ENCODE data around the gene MTM1. TPM values are rescaled to one million over a fixed set of nuclear protein-coding genes. Genes with fewer than 3 reads are reported as not detected.

Gene MTM1
- total and polyA plus RNA-seq, 9 of the 15 experiments (the other 6 are each of a cell fraction or from before 2014, with no cell fraction given), result 5.6 to 13.3 (median 9.5) TPM

GRCh38 chrX:150642423-150642822, 74.0 kb downstream of the MTM1 start:
- 71% methylated on average over 3 of the region's 3 CpGs for WGBS (ENCODE audit: insufficient coverage, low coverage, missing lambda C conversion rate)
- no TSS peak for BruUV-seq (replicated peaks)
- no peak overlapping the region for H2AFZ ChIP-seq (ENCODE audit: low read depth, low read length)
- peaks cover 4% of the 10 kb centered on the region; the same call in 2 of the 3 replicates for H3K36me3 ChIP-seq (ENCODE audit: control insufficient read depth, insufficient read depth, low read length)
- H3K27me3 ChIP-seq (ENCODE audit: control insufficient read depth in 2 of 2, insufficient read depth in 2 of 2, low read length in 2 of 2), result no peaks in the 10 kb centered on the region
- ChIA-PET POLR2A (no interaction called here), CTCF (ENCODE audit: low intra/inter-chr PET ratio) (no interaction called here)
- H3K9me1 ChIP-seq (ENCODE audit: control insufficient read depth, insufficient read depth, low read length), result no peaks in the 10 kb centered on the region
- H4K20me1 ChIP-seq (replicated peaks; ENCODE audit: control insufficient read depth, insufficient read depth, low read length), result no peaks in the 10 kb centered on the region
- H3K9me3 ChIP-seq (replicated peaks; ENCODE audit: control insufficient read depth, insufficient read depth, low read depth, low read length), result no peaks in the 10 kb centered on the region
- in situ Hi-C loops (cut with MboI), result no loop called here
- H3K4me3 ChIP-seq, result no peak overlapping the region
- H3K4me1 ChIP-seq (replicated peaks in 1 of 2; ENCODE audit: control insufficient read depth in 2 of 2, insufficient read depth in 2 of 2, low read length in 2 of 2), result no peaks in the 10 kb centered on the region
- FAIRE-seq, result no peak
- no peak overlapping the region for H3K4me2 ChIP-seq (ENCODE audit: insufficient read depth, low read length)
- H3K27ac ChIP-seq (ENCODE audit: extremely low read depth, low read depth, low read length), result no peak overlapping the region
- DNase-seq (ENCODE audit: extremely low read depth in 1 of 4, low spot score in 3 of 4), result no peak
- no peak for ATAC-seq
- H3K79me2 ChIP-seq (ENCODE audit: control insufficient read depth, insufficient read depth, low read length), result no peaks in the 10 kb centered on the region
- no peak overlapping the region for H3K9ac ChIP-seq (ENCODE audit: insufficient read depth in 1 of 2, low read depth in 2 of 2, low read length in 2 of 2)
- TF ChIP-seq, protein P1, sequence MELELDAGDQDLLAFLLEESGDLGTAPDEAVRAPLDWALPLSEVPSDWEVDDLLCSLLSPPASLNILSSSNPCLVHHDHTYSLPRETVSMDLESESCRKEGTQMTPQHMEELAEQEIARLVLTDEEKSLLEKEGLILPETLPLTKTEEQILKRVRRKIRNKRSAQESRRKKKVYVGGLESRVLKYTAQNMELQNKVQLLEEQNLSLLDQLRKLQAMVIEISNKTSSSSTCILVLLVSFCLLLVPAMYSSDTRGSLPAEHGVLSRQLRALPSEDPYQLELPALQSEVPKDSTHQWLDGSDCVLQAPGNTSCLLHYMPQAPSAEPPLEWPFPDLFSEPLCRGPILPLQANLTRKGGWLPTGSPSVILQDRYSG (tag; conservative IDR thresholded peaks at IDR 0.05; ENCODE audit: low read depth), result no peak
- no peak for TF ChIP-seq GABPB2 (CRISPR knock-in tag; conservative IDR thresholded peaks at IDR 0.05)
- TF ChIP-seq, protein P2, sequence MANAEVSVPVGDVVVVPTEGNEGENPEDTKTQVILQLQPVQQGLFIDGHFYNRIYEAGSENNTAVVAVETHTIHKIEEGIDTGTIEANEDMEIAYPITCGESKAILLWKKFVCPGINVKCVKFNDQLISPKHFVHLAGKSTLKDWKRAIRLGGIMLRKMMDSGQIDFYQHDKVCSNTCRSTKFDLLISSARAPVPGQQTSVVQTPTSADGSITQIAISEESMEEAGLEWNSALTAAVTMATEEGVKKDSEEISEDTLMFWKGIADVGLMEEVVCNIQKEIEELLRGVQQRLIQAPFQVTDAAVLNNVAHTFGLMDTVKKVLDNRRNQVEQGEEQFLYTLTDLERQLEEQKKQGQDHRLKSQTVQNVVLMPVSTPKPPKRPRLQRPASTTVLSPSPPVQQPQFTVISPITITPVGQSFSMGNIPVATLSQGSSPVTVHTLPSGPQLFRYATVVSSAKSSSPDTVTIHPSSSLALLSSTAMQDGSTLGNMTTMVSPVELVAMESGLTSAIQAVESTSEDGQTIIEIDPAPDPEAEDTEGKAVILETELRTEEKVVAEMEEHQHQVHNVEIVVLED (CRISPR knock-in tag; IDR thresholded peaks at IDR 0.05), result no peak
- no peak for TF ChIP-seq ZC3H11A (IDR thresholded peaks at IDR 0.05; ENCODE audit: low read depth, low read length)
- TF ChIP-seq MNT (conservative IDR thresholded peaks at IDR 0.05), result no peak
- no peak for TF ChIP-seq GTF2B (IDR thresholded peaks at IDR 0.05; ENCODE audit: extremely low read depth, insufficient read length)
- no peak for TF ChIP-seq NFE2 (IDR thresholded peaks at IDR 0.05; ENCODE audit: low read depth)
- intact Hi-C loops (cut with micrococcal nuclease), result no loop called here
